Measurements from ENCODE around the gene RAB37.

The RAB37 gene

GRCh38 chr17:74728033-74728701 lies 8.9 kb upstream of the RAB37 start:
- DNase-seq (ENCODE audit: low spot score): no peak

GRCh38 chr17:74728702-74729075 lies 8.4 kb upstream of the RAB37 start:
- DNase-seq (ENCODE audit: low spot score): no peak

DNA sequence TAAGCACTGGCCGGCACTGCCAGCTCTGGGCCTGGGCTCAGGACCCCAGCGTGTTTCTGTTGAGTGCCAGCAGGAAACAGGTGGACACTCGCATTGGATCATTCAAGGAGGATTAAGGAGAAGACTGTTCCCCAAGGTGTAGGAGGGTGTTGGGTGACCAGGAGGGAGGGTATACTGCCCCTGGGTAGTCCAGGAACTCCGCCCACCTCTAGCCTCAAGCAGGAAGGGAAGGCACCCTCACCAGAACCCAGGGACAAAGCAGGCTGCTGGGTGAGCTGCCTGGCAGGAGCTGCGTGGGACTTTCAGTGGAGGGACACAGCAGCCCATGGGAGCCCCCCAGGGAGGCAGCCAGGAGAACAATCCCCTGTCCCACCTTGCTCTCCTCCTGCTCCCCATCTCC lies 7.7 kb upstream of the RAB37 start:
- DNase-seq (ENCODE audit: low spot score): no peak

DNA sequence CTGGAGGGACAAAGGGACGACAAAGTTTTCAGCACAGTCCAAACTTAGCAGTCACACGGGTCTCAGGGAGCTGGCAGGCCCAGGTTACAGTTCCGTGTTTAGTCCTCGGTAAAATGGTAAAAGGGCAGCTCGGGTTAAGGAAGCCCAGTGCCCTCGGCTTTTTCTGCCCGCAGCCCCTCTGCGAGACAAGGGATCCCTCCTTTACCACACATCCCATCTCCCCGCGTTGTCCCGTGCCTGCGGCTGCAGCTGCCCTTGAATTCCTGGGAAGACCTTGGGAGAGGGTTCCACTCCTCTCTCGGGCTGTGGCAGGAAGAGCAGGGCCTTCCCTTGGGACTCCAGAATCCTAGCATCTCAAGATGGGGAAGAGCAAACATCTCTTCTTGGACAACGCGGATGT lies 7.2 kb upstream of the RAB37 start:
- DNase-seq (ENCODE audit: low spot score): no peak

GRCh38 chr17:74730491-74731346 lies 6.3 kb upstream of the RAB37 start:
- no peak for DNase-seq (ENCODE audit: low spot score)

GRCh38 chr17:74731347-74731605 lies 5.8 kb upstream of the RAB37 start:
- no peak for DNase-seq (ENCODE audit: low spot score)

- no peak for DNase-seq (ENCODE audit: low spot score)
These were observed 4.8 kb upstream of the RAB37 start for GRCh38 chr17:74732042-74732867.

DNA sequence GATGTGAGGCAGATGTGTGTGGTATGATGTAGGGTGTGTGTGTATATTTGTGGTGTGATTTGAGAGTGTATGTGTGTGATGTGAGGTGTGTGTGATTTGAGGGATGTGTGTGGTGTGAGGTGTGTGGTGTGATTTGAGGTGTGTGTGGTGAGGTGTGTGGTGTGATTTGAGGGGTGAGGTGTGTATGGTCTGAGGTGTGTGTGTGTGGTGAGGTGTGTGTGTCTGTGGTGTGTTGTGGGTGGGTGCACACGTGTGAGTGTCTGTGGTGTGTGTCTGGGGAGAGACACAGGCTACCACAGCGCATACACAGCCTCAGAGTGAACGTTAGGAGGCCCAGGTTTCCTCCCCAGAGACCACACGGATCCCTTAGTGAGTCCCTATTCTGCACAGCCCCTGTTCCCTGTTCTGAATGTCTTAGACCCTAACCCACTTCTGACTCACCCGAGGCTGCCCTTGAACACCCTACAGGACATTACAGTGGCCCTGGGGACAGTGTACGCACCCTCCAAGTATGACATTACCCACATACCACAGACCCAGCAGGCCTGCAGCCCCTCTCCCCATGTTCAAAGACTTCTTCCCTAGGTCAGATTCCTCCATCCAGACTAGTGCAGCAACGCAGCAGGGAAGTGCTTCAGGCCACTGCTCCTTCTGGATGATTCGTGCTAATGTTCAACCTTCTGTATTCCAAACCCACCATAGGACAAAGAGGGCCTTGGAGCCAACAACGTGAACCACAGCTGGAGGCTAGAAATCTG lies 3.5 kb upstream of the RAB37 start:
- no peak for DNase-seq (ENCODE audit: low spot score)

- DNase-seq (ENCODE audit: low spot score): no peak
These were observed 2.8 kb upstream of the RAB37 start for GRCh38 chr17:74734256-74734655.

DNA sequence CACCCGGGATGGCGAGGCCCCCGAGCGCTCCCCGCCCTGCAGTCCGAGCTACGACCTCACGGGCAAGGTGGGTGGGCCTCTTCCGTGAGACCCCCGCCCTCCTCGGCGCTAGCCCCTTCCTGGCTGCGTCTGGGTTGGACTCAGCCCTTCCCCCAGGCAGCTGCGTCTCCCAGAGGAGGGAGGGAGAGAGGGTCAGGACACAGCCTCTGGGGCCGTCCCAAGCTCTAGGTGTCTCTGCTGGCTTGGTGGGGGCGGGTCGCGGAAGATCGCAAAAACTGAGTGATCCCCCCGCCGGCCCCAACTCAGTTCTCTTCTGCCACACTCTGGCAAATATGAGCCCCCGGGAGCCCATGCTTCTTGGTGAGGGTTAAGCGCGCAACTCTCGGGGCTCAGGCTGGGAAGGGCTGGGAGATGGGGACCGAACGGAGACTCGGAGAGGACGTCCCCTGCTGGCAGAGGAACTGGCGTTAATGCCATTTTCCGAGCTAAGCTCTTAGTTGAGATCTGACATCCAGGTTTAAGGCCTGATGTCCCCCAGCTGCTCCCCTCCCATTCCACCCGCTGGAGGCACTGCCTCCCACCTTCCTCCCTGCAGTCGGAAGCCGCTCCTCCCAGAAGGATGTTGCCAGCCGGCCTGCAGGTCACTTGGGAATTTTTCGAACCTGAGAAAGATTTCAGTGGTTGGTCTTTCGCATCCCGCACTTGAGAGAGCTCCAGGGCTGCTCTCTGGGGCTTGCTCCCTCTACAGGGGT lies 419 bp downstream of the RAB37 start:
- peak; percentile 73 for DNase-seq (ENCODE audit: low spot score)

- DNase-seq (ENCODE audit: low spot score): no peak
These were observed 1.3 kb downstream of the RAB37 start for GRCh38 chr17:74738051-74738996.

DNA sequence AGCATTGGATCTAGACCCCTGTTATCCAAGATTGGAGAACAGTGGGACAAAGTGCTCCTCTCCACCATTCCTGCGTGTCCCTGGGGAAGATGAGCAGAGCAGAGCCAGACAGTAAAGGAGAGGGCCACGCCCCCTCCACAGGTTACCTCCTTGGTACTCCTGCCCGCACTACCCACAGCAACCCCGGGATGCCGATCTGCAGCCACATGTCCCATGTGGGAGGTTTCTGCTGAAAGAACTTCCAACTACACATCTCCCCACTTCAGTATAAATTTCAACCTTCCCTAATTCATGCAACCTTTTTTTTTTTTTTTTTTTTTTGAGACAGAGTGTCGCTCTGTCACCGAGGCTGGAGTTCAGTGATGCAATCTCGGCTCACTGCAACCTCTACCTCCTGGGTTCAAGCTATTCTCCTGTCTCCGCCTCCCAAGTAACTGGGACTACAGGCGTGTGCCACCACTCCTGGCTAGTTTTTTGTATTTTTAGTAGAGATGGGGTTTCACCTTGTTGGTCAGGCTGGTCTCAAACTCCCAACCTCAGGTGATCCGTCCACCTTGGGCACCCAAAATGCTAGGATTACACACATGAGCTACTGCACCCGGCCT lies 2.3 kb downstream of the RAB37 start:
- no peak for DNase-seq (ENCODE audit: low spot score)

- DNase-seq (ENCODE audit: low spot score): no peak
These were observed 3.1 kb downstream of the RAB37 start for GRCh38 chr17:74740173-74740572.

GRCh38 chr17:74740641-74741387 lies 3.8 kb downstream of the RAB37 start:
- no peak for DNase-seq (ENCODE audit: low spot score)

DNA sequence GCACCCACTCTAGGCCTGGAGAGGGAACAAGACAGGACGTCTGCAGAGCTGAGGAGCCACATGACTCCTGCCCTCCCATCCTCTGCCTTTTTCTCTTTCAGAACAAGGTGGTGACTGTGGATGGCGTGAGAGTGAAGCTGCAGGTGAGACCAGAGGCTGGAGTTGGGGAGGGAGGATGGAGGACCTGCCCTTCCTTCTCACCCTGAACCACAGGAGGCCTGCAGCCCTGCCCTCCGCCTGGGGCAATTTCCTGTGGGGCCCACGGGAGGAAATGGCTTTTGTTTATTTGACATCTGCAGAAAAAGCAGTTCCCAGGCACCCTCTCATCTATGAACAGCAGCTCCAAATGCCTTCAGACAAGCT lies 5.1 kb downstream of the RAB37 start:
- DNase-seq (ENCODE audit: low spot score): no peak

- no peak for DNase-seq (ENCODE audit: low spot score)
These were observed 6.0 kb downstream of the RAB37 start for GRCh38 chr17:74742978-74743545.

DNA sequence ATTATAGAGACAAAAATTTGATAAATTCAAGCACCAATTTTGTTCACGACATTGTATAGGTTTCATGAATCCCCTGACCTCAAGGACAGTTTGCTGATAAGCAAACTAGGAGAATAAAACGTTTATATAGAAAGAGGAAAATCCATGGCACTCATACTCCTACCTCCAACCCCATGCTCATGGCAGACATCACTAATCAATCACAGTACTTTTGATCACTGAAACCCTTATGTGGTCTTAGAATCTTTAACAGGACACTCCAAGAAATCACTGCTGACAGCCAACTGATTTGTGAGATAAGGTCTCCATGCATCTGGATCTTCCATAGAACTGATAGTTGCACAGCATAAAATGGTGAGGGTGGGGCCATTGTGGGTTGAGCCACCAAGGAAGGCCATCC lies 6.7 kb downstream of the RAB37 start:
- no peak for DNase-seq (ENCODE audit: low spot score)

DNA sequence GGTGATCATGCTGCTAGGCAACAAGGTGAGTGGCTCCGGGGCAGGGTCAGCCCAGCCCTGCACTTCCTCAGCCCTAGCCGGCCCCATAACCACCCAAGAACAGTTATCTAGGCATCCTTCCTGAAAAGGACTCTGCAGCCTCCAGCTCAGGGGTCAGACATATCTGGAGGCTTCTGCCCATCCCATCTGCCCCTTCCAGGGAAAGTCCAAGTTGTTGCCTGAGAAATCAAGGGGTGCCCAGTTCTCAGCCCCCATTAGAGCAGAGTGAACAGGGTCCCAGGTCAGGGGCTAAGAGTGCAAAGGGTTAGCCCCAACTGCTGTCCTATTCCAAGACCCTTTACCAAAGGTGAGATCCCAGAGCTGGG lies 7.3 kb downstream of the RAB37 start:
- no peak for DNase-seq (ENCODE audit: low spot score)
